ENCODE measurements around the gene FLT4. TPM values are rescaled to one million over a fixed set of nuclear protein-coding genes. Genes with fewer than 3 reads are reported as not detected.

The FLT4 gene
- total and polyA plus RNA-seq, 8 donors = 0.79 to 6.8 (median 2.1) TPM

DNA sequence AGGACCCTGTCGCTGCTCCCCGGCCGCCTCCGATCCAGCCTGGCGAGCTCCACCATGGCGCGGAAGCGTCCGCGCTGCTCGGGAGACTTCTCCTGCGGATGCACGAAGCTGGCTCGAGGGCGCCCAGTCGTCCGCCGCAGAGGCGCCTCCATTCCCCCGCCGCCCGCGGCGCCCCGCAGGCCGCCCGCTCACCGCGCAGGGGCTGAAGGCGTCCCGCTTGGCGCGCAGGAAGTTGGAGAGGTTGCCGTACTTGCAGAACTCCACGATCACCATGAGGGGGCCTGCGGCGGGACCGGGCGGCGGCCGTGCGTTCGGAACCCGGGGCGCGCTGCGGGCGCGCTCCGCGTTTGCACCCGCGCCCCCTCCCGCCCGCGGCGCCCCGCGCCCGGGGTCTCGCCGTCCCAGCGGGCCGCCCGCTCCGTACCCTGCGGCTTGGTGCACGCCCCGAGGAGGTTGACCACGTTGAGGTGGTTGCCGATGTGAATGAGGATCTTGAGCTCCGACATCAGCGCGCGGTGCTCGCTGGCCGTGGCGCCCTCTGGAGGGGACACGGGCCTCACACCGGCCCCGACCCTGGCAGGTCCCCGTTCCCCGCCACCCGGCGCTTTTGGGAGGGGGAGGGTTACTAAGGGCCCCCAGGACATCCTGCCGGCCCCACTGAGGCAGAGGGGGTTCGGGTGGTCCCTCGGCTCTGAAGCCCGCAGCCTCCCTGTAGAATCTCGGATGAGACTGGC, 30.4 kb downstream of the FLT4 start:
- intact Hi-C loops (cut with DNase I) = no loop called here
- Histone ChIP-seq H3K4me1 (no peaks in the 10 kb centered on the region), H3K27ac (no peak overlapping the region), H3K4me3 (peak overlapping the region in 2 of 4 donors; percentile 26 to 38), H3K36me3 (no peaks in the 10 kb centered on the region), H3K9me3 (no peaks in the 10 kb centered on the region), H3K27me3 (peaks cover 0 to 4% (median 0%) of the 10 kb centered on the region in 4 donors)
- FAIRE-seq = no peak
- DNase-seq = no peak
- TF ChIP-seq CTCF (IDR thresholded peaks at IDR 0.05) = no peak
- ATAC-seq = peak in 2 of 4 donors; percentile 61 to 75
- 7 to 11% methylated on average over 89 to 90 of the region's 90 CpGs for WGBS, 2 donors

DNA sequence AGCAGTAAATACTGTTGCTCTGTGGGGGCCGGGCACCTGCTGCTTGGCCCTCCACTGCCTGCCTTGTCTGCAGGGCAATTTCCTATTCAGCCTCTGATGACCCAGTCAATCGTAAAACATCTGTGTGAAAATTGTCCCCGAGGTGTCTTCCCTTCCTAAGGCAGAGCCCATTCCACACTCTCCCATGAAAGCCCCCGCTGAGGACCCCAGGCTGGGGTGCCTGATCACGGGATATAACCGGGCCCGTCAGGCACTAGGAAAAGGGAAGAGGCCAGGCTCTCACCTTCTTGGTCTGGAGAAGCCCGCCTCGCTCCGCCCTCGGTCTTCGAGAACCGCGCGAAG, 30.9 kb downstream of the FLT4 start:
- no peaks in the 10 kb centered on the region for H3K9me3 ChIP-seq
- peak overlapping the region in 2 of 4 donors; percentile 26 to 38 for H3K4me3 ChIP-seq
- 17 to 19% methylated on average over 15 of the region's 15 CpGs for WGBS, 2 donors

GRCh38 chr5:180613814-180614188, 35.6 kb downstream of the FLT4 start:
- Histone ChIP-seq H3K36me3 (no peaks in the 10 kb centered on the region), H3K27ac (no peak overlapping the region), H3K27me3 (no peaks in the 10 kb centered on the region), H3K4me3 (no peak overlapping the region), H3K9me3 (no peaks in the 10 kb centered on the region), H3K4me1 (no peaks in the 10 kb centered on the region)
- TF ChIP-seq CTCF (IDR thresholded peaks at IDR 0.05) = no peak
- ATAC-seq (no peak), FAIRE-seq (no peak), DNase-seq (no peak)
- intact Hi-C loops (cut with DNase I) = no loop called here
- WGBS, 2 donors = 56 to 64% methylated on average over 11 of the region's 11 CpGs

More for the DNA sequence above, 30.9 kb downstream of the FLT4 start:
- intact Hi-C loops (cut with DNase I) = no loop called here
- Histone ChIP-seq H3K27ac (no peak overlapping the region), H3K27me3 (peaks cover 0 to 4% (median 0%) of the 10 kb centered on the region in 4 donors), H3K4me1 (no peaks in the 10 kb centered on the region), H3K36me3 (no peaks in the 10 kb centered on the region)
- no peak for FAIRE-seq
- TF ChIP-seq CTCF (IDR thresholded peaks at IDR 0.05) = no peak
- no peak for ATAC-seq
- DNase-seq = no peak

- no peaks in the 10 kb centered on the region for H3K36me3 ChIP-seq
- no peak for DNase-seq
- H3K4me1 ChIP-seq = no peaks in the 10 kb centered on the region
- no peaks in the 10 kb centered on the region for H3K27me3 ChIP-seq
- no peak for TF ChIP-seq CTCF (IDR thresholded peaks at IDR 0.05)
- H3K27ac ChIP-seq = no peak overlapping the region
- ATAC-seq = no peak
- no peaks in the 10 kb centered on the region for H3K9me3 ChIP-seq
- WGBS, 2 donors = 53 to 68% methylated on average over 18 to 19 of the region's 19 CpGs
- FAIRE-seq = no peak
- no peak overlapping the region for H3K4me3 ChIP-seq
- intact Hi-C loops (cut with DNase I) = no loop called here
These were observed 36.1 kb downstream of the FLT4 start for GRCh38 chr5:180613188-180613813.

GRCh38 chr5:180612683-180613082, 36.7 kb downstream of the FLT4 start:
- TF ChIP-seq CTCF (IDR thresholded peaks at IDR 0.05) = no peak
- intact Hi-C loops (cut with DNase I) = no loop called here
- ATAC-seq (no peak), FAIRE-seq (no peak), DNase-seq (no peak)
- WGBS, 2 donors = 65 to 72% methylated on average over 15 of the region's 15 CpGs
- Histone ChIP-seq H3K36me3 (no peaks in the 10 kb centered on the region), H3K27ac (no peak overlapping the region), H3K4me3 (no peak overlapping the region), H3K4me1 (no peaks in the 10 kb centered on the region), H3K27me3 (no peaks in the 10 kb centered on the region), H3K9me3 (no peaks in the 10 kb centered on the region)

Measured in pancreas (tissue), 10 donors.